Measurements from ENCODE around the gene SCFD2.
"Not testable (repeated sequence)": the region's sequence is repeated elsewhere in the genome, so short reads cannot be mapped to it uniquely, and the experiment has no call there.

Gene SCFD2

DNA sequence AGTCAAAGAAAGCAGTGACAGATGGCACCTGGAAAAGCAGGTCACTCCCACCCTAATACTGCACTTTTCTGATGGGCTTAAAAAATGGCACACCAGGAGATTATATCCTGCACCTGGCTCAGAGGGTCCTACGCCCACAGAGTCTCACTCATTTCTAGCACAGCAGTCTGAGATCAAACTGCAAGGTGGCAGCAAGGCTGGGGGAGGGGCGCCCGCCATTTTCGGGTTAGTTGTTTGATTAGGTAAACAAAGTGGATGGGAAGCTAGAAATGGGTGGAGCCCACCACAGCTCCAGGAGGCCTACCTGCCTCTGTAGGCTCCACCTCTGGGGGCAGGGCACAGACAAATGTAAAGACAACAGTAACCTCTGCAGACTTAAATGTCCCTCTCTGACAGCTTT lies 188.1 kb downstream of the SCFD2 start:
- not testable (repeated sequence) for H3K4me3 ChIP-seq (ENCODE audit: low read length); H3K9ac ChIP-seq (ENCODE audit: low read depth, low read length); H3K9me3 ChIP-seq (replicated peaks; ENCODE audit: low read length); H3K4me2 ChIP-seq (ENCODE audit: low read length); H3K27me3 ChIP-seq (ENCODE audit: control insufficient read depth, insufficient read depth, low read length); H3K4me1 ChIP-seq (ENCODE audit: control insufficient read depth, insufficient read depth, low read length); H3K36me3 ChIP-seq (ENCODE audit: insufficient read depth, low read length)

DNA sequence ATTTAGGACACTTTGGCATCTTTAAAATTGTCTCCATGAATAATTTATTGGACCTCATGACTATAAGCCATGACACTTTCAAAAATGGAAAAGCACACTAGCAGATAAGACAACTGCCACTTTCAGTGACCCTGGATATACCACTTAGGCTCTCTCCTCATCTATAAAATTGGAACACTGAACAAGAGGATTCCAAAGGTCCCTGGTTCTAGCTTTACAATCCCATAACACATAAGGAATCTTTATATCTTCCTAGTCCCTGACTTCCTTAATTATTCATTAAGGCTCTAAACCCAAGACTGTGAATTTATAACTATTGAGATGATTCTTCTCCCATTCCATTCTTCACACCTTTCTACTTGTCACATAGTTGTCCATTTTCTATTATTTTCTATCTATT lies 190.2 kb downstream of the SCFD2 start:
- Histone ChIP-seq H3K9ac (ENCODE audit: low read depth, low read length) (no peak overlapping the region), H3K9me3 (replicated peaks; ENCODE audit: low read length) (no peaks in the 10 kb centered on the region), H3K4me1 (ENCODE audit: control insufficient read depth, insufficient read depth, low read length) (no peaks in the 10 kb centered on the region), H3K27me3 (ENCODE audit: control insufficient read depth, insufficient read depth, low read length) (no peaks in the 10 kb centered on the region), H3K4me3 (ENCODE audit: low read length) (no peak overlapping the region), H3K36me3 (ENCODE audit: insufficient read depth, low read length) (no peaks in the 10 kb centered on the region), H3K4me2 (ENCODE audit: low read length) (no peak overlapping the region)

DNA sequence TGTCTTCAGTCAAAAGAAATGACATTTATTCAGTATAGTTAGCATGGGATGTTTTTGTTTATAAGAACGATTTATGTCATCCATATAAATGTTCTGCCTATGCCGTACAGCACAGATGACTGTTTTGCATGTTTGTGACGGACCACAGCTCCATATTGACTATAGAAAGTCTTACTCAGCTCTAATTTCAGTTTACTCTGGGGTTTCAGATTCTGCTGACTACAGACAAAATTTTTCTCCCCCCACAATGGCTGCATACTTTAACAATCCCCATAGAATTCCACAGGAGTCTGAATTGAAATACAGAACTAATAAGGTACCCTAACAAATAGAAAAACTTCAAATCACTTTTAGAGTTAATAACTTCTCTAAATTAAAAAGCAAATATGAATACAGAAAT lies 191.0 kb downstream of the SCFD2 start:
- Histone ChIP-seq H3K4me1 (ENCODE audit: control insufficient read depth, insufficient read depth, low read length) (no peaks in the 10 kb centered on the region), H3K9me3 (replicated peaks; ENCODE audit: low read length) (no peaks in the 10 kb centered on the region), H3K27me3 (ENCODE audit: control insufficient read depth, insufficient read depth, low read length) (no peaks in the 10 kb centered on the region), H3K36me3 (ENCODE audit: insufficient read depth, low read length) (no peaks in the 10 kb centered on the region), H3K9ac (ENCODE audit: low read depth, low read length) (no peak overlapping the region), H3K4me2 (ENCODE audit: low read length) (no peak overlapping the region), H3K4me3 (ENCODE audit: low read length) (no peak overlapping the region)

DNA sequence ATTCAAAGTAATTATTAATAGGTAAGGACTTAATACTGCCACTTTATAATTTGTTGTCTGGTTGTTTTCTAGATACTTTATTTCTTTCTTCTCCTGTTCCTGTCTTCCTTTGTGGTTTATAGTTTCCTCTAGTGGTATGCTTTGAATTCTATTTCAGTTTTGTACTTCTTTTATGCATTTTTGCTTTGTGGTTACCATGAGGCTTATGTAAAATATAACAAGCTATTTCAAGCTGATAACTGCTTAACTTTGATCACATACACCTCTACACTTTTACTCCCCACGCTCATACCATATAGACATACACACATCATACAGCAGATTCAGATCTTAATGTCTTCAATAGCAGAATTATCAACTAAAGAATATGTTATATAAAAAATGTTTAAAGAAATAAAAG lies 192.3 kb downstream of the SCFD2 start:
- Histone ChIP-seq H3K27me3 (ENCODE audit: control insufficient read depth, insufficient read depth, low read length) (no peaks in the 10 kb centered on the region), H3K36me3 (ENCODE audit: insufficient read depth, low read length) (no peaks in the 10 kb centered on the region), H3K4me1 (ENCODE audit: control insufficient read depth, insufficient read depth, low read length) (no peaks in the 10 kb centered on the region), H3K4me3 (ENCODE audit: low read length) (no peak overlapping the region), H3K9ac (ENCODE audit: low read depth, low read length) (no peak overlapping the region), H3K9me3 (replicated peaks; ENCODE audit: low read length) (no peaks in the 10 kb centered on the region), H3K4me2 (ENCODE audit: low read length) (no peak overlapping the region)

- no peak overlapping the region for H3K4me3 ChIP-seq (ENCODE audit: low read length)
- H3K9me3 ChIP-seq (replicated peaks; ENCODE audit: low read length), result no peaks in the 10 kb centered on the region
- no peaks in the 10 kb centered on the region for H3K36me3 ChIP-seq (ENCODE audit: insufficient read depth, low read length)
- no peak overlapping the region for H3K9ac ChIP-seq (ENCODE audit: low read depth, low read length)
- no peaks in the 10 kb centered on the region for H3K27me3 ChIP-seq (ENCODE audit: control insufficient read depth, insufficient read depth, low read length)
- no peak overlapping the region for H3K4me2 ChIP-seq (ENCODE audit: low read length)
- H3K4me1 ChIP-seq (ENCODE audit: control insufficient read depth, insufficient read depth, low read length), result no peaks in the 10 kb centered on the region
Measured at GRCh38 chr4:53171797-53172196, 194.1 kb downstream of the SCFD2 start.

DNA sequence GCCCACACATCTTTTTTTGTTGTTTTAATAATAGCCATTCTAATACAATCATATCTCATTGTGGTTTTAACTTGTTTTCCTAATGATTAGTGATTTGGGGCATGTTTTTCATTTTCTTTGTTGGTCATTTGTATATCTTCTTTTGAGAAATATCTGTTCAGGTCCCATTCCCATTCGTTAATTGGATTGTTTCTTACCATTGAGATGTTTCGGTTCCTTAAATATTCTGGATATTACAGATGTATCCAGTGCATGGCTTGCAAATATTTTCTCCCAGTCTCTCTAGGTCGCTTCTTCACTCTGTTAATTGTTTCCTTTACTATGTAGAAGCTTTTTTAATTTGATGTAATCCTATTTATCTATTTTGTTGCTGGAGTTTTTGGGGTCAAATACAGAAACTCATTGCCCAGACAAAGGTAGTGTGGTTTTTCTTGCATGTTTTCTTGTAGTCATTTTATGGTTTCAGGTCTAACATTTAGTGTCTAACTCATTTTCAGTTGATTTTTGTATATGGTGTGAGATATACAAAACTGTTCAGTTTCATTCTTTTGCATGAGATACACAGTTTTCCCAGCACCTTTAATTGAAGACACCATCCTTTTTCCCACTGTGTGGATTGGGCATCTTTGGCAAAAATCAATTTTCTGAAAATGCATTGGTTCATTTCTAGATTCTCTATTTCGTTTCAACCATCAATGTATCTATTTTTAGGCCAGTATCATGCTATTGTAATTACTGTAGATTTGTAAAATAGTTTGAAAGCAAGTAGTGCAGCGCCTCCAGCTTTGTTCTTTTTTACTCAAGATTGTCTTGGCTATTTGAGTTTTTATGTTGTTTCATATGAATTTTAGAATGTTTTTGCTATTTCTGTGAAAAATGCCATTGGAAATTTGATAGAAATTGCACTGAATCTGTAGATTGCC lies 195.9 kb downstream of the SCFD2 start:
- Histone ChIP-seq H3K36me3 (ENCODE audit: insufficient read depth, low read length) (no peaks in the 10 kb centered on the region), H3K4me3 (ENCODE audit: low read length) (no peak overlapping the region), H3K4me2 (ENCODE audit: low read length) (no peak overlapping the region), H3K9me3 (replicated peaks; ENCODE audit: low read length) (no peaks in the 10 kb centered on the region), H3K4me1 (ENCODE audit: control insufficient read depth, insufficient read depth, low read length) (no peaks in the 10 kb centered on the region), H3K27me3 (ENCODE audit: control insufficient read depth, insufficient read depth, low read length) (no peaks in the 10 kb centered on the region), H3K9ac (ENCODE audit: low read depth, low read length) (no peak overlapping the region)

DNA sequence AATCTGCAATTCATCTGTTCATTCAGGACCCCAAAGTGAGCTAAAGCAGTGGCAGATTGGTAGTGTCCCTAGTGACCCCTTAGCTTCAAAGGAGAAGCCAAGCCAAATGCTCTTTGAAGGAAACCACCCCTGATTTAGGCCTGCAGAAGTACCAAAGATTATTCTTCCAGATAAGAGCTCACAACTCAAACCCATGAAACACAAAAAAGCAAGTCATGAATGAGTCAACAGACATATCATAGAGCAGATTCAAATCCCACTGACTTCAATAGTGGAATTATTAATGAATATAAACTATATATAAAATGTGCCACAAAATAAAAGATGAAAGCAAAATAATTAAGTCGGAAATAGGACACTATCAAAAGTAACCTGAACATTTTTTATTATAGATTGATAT lies 197.6 kb downstream of the SCFD2 start:
- H3K27me3 ChIP-seq (ENCODE audit: control insufficient read depth, insufficient read depth, low read length), result no peaks in the 10 kb centered on the region
- no peak overlapping the region for H3K4me3 ChIP-seq (ENCODE audit: low read length)
- no peak overlapping the region for H3K9ac ChIP-seq (ENCODE audit: low read depth, low read length)
- H3K4me1 ChIP-seq (ENCODE audit: control insufficient read depth, insufficient read depth, low read length), result no peaks in the 10 kb centered on the region
- H3K36me3 ChIP-seq (ENCODE audit: insufficient read depth, low read length), result no peaks in the 10 kb centered on the region
- no peaks in the 10 kb centered on the region for H3K9me3 ChIP-seq (replicated peaks; ENCODE audit: low read length)
- no peak overlapping the region for H3K4me2 ChIP-seq (ENCODE audit: low read length)

GRCh38 chr4:53162969-53163368 lies 202.9 kb downstream of the SCFD2 start:
- no peaks in the 10 kb centered on the region for H3K27me3 ChIP-seq (ENCODE audit: control insufficient read depth, insufficient read depth, low read length)
- H3K9me3 ChIP-seq (replicated peaks; ENCODE audit: low read length), result no peaks in the 10 kb centered on the region
- no peak overlapping the region for H3K4me2 ChIP-seq (ENCODE audit: low read length)
- no peak overlapping the region for H3K9ac ChIP-seq (ENCODE audit: low read depth, low read length)
- H3K36me3 ChIP-seq (ENCODE audit: insufficient read depth, low read length), result no peaks in the 10 kb centered on the region
- no peak overlapping the region for H3K4me3 ChIP-seq (ENCODE audit: low read length)
- no peaks in the 10 kb centered on the region for H3K4me1 ChIP-seq (ENCODE audit: control insufficient read depth, insufficient read depth, low read length)

GRCh38 chr4:53161787-53162433 lies 204.0 kb downstream of the SCFD2 start:
- H3K9me3 ChIP-seq (replicated peaks; ENCODE audit: low read length), result no peaks in the 10 kb centered on the region
- no peak overlapping the region for H3K4me3 ChIP-seq (ENCODE audit: low read length)
- no peaks in the 10 kb centered on the region for H3K4me1 ChIP-seq (ENCODE audit: control insufficient read depth, insufficient read depth, low read length)
- H3K36me3 ChIP-seq (ENCODE audit: insufficient read depth, low read length), result no peaks in the 10 kb centered on the region
- no peaks in the 10 kb centered on the region for H3K27me3 ChIP-seq (ENCODE audit: control insufficient read depth, insufficient read depth, low read length)
- H3K9ac ChIP-seq (ENCODE audit: low read depth, low read length), result no peak overlapping the region
- H3K4me2 ChIP-seq (ENCODE audit: low read length), result no peak overlapping the region

DNA sequence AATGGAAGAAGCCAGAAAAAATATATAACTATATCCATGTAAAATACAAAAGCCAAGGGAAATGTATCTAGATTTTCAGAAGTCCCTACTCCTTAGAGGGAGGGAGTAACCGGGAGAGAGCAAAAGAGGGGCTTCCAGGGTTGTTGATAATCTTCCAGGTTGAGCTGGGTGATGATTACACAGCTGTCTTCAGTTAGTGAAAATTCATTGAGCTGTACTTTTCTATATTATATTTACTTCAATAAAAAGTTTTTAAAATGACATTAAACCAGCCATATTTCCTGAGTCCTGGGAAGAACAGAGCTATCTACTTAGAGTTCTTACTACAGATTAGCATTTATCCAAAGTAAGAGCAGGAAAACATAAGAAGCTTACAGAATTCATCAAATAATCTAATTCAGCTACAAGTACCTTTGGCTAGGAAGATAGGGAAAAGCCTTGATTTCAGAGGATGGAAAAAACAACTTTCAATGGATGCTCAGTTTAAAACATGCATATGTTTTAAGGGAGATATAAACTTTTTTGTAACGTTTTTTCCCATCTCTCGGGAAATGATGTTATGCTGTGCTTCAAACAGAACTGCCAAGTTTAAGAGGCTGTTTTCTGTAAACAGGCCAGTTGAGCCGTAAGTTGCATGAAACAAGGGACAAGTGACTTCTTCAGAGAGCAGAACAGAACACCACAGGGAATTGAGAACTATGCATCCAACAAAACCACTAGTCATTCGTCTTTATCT lies 204.6 kb downstream of the SCFD2 start:
- Histone ChIP-seq H3K27me3 (ENCODE audit: control insufficient read depth, insufficient read depth, low read length) (no peaks in the 10 kb centered on the region), H3K4me1 (ENCODE audit: control insufficient read depth, insufficient read depth, low read length) (no peaks in the 10 kb centered on the region), H3K36me3 (ENCODE audit: insufficient read depth, low read length) (no peaks in the 10 kb centered on the region), H3K9ac (ENCODE audit: low read depth, low read length) (no peak overlapping the region), H3K9me3 (replicated peaks; ENCODE audit: low read length) (no peaks in the 10 kb centered on the region), H3K4me2 (ENCODE audit: low read length) (no peak overlapping the region), H3K4me3 (ENCODE audit: low read length) (no peak overlapping the region)

- Histone ChIP-seq H3K9ac (ENCODE audit: low read depth, low read length) (no peak overlapping the region), H3K4me2 (ENCODE audit: low read length) (no peak overlapping the region), H3K36me3 (ENCODE audit: insufficient read depth, low read length) (no peaks in the 10 kb centered on the region), H3K4me1 (ENCODE audit: control insufficient read depth, insufficient read depth, low read length) (no peaks in the 10 kb centered on the region), H3K27me3 (ENCODE audit: control insufficient read depth, insufficient read depth, low read length) (no peaks in the 10 kb centered on the region), H3K4me3 (ENCODE audit: low read length) (no peak overlapping the region), H3K9me3 (replicated peaks; ENCODE audit: low read length) (no peaks in the 10 kb centered on the region)
Measured at GRCh38 chr4:53156896-53157295, 209.0 kb downstream of the SCFD2 start.
